Liver (tissue), 9 donors: ENCODE measurements around the gene LYPD4. TPM values are rescaled to one million over a fixed set of nuclear protein-coding genes. Genes with fewer than 3 reads are reported as not detected.

Experiments used
- DNase-seq: peaks from one replicate; pipeline ENCODE4 v3.0.0-alpha.2; 2017; ENCODE audit warnings: low spot score
- H3K27ac ChIP-seq, 2 donors: one replicate each; pipeline ENCODE4 v1.7.0; 2013; ENCODE audit warnings: inconsistent platforms in 2 of 2, low read length in 2 of 2, control low read depth in 1 of 2, low read depth in 1 of 2, mild to moderate bottlenecking in 1 of 2
- H3K27me3 ChIP-seq, 4 donors: one replicate each; pipeline versions ENCODE4 v1.6.1 to v1.7.0; 2013; ENCODE audit warnings: low read length in 3 of 4, inconsistent platforms in 1 of 4, mild to moderate bottlenecking in 1 of 4, moderate library complexity in 1 of 4; ENCODE audit not compliant: control insufficient read depth in 4 of 4, insufficient read depth in 4 of 4
- H3K36me3 ChIP-seq, 4 donors: one replicate each; pipeline versions ENCODE4 v1.6.1 to v1.7.0; 2013; ENCODE audit warnings: low read length in 3 of 4, mild to moderate bottlenecking in 3 of 4, low read depth in 1 of 4, moderate library complexity in 1 of 4; ENCODE audit not compliant: control insufficient read depth in 4 of 4, insufficient read depth in 3 of 4
- H3K4me1 ChIP-seq, 4 donors: one replicate each; pipeline versions ENCODE4 v1.6.1 to v1.7.0; 2013; ENCODE audit warnings: low read length in 3 of 4, mild to moderate bottlenecking in 3 of 4, moderate library complexity in 1 of 4; ENCODE audit not compliant: control insufficient read depth in 4 of 4, insufficient read depth in 4 of 4
- H3K4me3 ChIP-seq, 3 donors: one replicate each; pipeline versions ENCODE4 v1.6.1 to v1.7.0; 2013; ENCODE audit warnings: low read length in 3 of 3, control low read depth in 1 of 3, low read depth in 1 of 3, mild to moderate bottlenecking in 1 of 3
- H3K9ac ChIP-seq, 2 donors: one replicate each; pipeline ENCODE4 v1.7.0; 2013; ENCODE audit warnings: low read length in 2 of 2, mild to moderate bottlenecking in 2 of 2, moderate library complexity in 2 of 2, control low read depth in 1 of 2, low read depth in 1 of 2
- H3K9me3 ChIP-seq, 4 donors: one replicate each; pipeline versions ENCODE4 v1.6.1 to v1.7.0; 2013; ENCODE audit warnings: low read length in 3 of 4; ENCODE audit not compliant: control insufficient read depth in 4 of 4
- CTCF ChIP-seq: fragments of 150-350 bp; IDR thresholded peaks from 2 replicates; pipeline ENCODE4 v1.5.1; 2017; ENCODE audit warnings: improper control_type of control experiment, low read depth, low read length; ENCODE audit not compliant: missing input control
- EGR1 ChIP-seq, 2 donors: IDR thresholded peaks; 2 replicates each; pipeline ENCODE4 v1.6.1; 2016 to 2018; ENCODE audit warnings: antibody characterized with exemption in 2 of 2, low read depth in 2 of 2
- FOXA1 ChIP-seq: IDR thresholded peaks from 2 replicates; pipeline ENCODE4 v1.6.1; 2016; ENCODE audit warnings: antibody characterized with exemption
- FOXA2 ChIP-seq: IDR thresholded peaks from 2 replicates; pipeline ENCODE4 v1.6.1; 2016; ENCODE audit warnings: antibody characterized with exemption
- HNF4G ChIP-seq: IDR thresholded peaks from 2 replicates; pipeline ENCODE4 v1.6.1; 2016; ENCODE audit warnings: antibody characterized with exemption
- JUND ChIP-seq, 2 donors: IDR thresholded peaks; 2 replicates each; pipeline ENCODE4 v1.6.1; 2016; ENCODE audit warnings: antibody characterized with exemption in 2 of 2
- NR2F2 ChIP-seq: IDR thresholded peaks from 2 replicates; pipeline ENCODE4 v1.6.1; 2016; ENCODE audit warnings: antibody characterized with exemption
- RAD21 ChIP-seq, 2 donors: IDR thresholded peaks; 2 replicates each; pipeline ENCODE4 v1.6.1; 2016; ENCODE audit warnings: antibody characterized with exemption in 2 of 2, mild to moderate bottlenecking in 2 of 2
- REST ChIP-seq: IDR thresholded peaks from 2 replicates; pipeline ENCODE4 v1.6.1; 2016; ENCODE audit warnings: antibody characterized with exemption, mild to moderate bottlenecking
- RXRA ChIP-seq, 2 donors: IDR thresholded peaks; 2 replicates each; pipeline ENCODE4 v1.6.1; 2017 to 2018; ENCODE audit warnings: antibody characterized with exemption in 2 of 2, mild to moderate bottlenecking in 1 of 2
- TAF1 ChIP-seq: conservative IDR thresholded peaks from 2 replicates; pipeline ENCODE4 v1.6.1; 2016; ENCODE audit warnings: antibody characterized with exemption, mild to moderate bottlenecking
- YY1 ChIP-seq: IDR thresholded peaks from 2 replicates; pipeline ENCODE4 v1.6.1; 2016; ENCODE audit warnings: antibody characterized with exemption, mild to moderate bottlenecking
- ZBTB33 ChIP-seq: IDR thresholded peaks from 2 replicates; pipeline ENCODE4 v1.6.1; 2016; ENCODE audit warnings: antibody characterized with exemption
- WGBS: extraction: QIAGEN DNeasy Blood & Tissue Kit; methylation state at CpG from one replicate; pipeline ENCODE4 v1.1.7; 2013; 5-methylcytosine and 5-hydroxymethylcytosine counted together
- polyA plus RNA-seq, 2 donors: library from polyadenylated mRNA; stranded (reverse) in 1 of 2; unstranded in 1 of 2; fragments of 200-250 nt in 1 of 2; fragments of >200 nt in 1 of 2; fragmentation: Nextera tagmentation in 1 of 2; extraction: Ambion mirVana in 1 of 2; gene quantifications; one replicate each; pipeline versions ENCODE4 v1.2.1 to v1.2.3, GENCODE V29; 2013 to 2015
- total RNA-seq, 2 donors: library from RNA; depleted of rRNA; stranded (reverse); fragments of >200 nt; gene quantifications; one replicate each; pipeline ENCODE4 v1.2.3, GENCODE V29; 2014
- TF ChIP-seq, protein P1 (sequence below): IDR thresholded peaks from 2 replicates; pipeline ENCODE4 v1.6.1; 2016; ENCODE audit warnings: antibody characterized with exemption
- donor health status: healthy.
- donor health status: healthy.
- donor health status: healthy.
- donor health status: healthy.
- donor health status: healthy.

The LYPD4 gene
- total RNA-seq (not detected), polyA plus RNA-seq (not detected)

DNA sequence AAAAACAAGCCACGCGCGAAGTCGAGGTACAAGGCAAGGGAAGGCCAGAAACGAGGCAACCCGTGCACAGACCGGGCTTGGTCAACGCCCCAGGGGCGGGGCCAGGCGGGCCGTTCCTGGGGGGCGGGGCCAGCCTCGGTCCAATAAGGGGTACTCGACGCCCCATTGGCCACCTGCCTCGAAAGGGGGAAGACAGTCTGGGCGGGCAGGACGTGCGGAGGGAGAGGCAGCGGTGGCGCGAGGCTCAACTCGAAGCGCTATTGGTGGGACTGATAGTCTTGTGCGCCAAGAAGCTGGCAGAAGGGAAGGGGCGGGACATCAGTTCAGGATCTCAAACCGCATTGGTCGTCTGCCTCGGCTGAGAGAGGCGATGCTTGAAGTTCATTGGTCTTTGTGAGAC is at the start of gene LYPD4:
LYPD4 (minus strand) TSS at position 83 of the 400 bp plus-strand sequence. CDS start 5,398 bp downstream, outside the sequence.
- 72% methylated on average over 30 of the region's 30 CpGs for WGBS
- TF ChIP-seq FOXA1 (no peak), FOXA2 (no peak), ZBTB33 (no peak), EGR1 (IDR thresholded peaks at IDR 0.05; ENCODE audit: low read depth in 2 of 2) (no peak), JUND (IDR thresholded peaks at IDR 0.05) (no peak), HNF4G (no peak), REST (no peak), YY1 (no peak), RAD21 (IDR thresholded peaks at IDR 0.05) (no peak)
- TF ChIP-seq, protein P1, sequence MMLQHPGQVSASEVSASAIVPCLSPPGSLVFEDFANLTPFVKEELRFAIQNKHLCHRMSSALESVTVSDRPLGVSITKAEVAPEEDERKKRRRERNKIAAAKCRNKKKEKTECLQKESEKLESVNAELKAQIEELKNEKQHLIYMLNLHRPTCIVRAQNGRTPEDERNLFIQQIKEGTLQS: no peak
- Histone ChIP-seq H3K36me3 (no peaks in the 10 kb centered on the region), H3K27me3 (peaks cover 0 to 7% (median under 1%) of the 10 kb centered on the region in 4 donors), H3K4me3 (no peak within 1 kb of the TSS), H3K9me3 (no peaks in the 10 kb centered on the region), H3K4me1 (no peaks in the 10 kb centered on the region), H3K27ac (no peak within 1 kb of the TSS), H3K9ac (no peak within 1 kb of the TSS)
- no peak for DNase-seq

GRCh38 chr19:41893899-41894298 is 49.4 kb upstream of the LYPD4 start:
- Histone ChIP-seq H3K27me3 (no peaks in the 10 kb centered on the region), H3K4me1 (no peaks in the 10 kb centered on the region), H3K4me3 (no peak overlapping the region), H3K27ac (no peak overlapping the region), H3K9me3 (no peaks in the 10 kb centered on the region), H3K9ac (no peak overlapping the region), H3K36me3 (peaks cover 10 to 62% (median 15%) of the 10 kb centered on the region in 4 donors)
- 84% methylated on average over 6 of the region's 6 CpGs for WGBS
- DNase-seq: no peak
- TF ChIP-seq RXRA (IDR thresholded peaks at IDR 0.05): no peak
- TF ChIP-seq RAD21 (IDR thresholded peaks at IDR 0.05): no peak
- no peak for TF ChIP-seq TAF1
- no peak for TF ChIP-seq FOXA2
- no peak for TF ChIP-seq HNF4G
- no peak for TF ChIP-seq CTCF
- no peak for TF ChIP-seq REST
- TF ChIP-seq FOXA1: no peak
- no peak for TF ChIP-seq NR2F2
